HCT116 (cell line): ENCODE measurements around the gene CDK11B. TPM values are rescaled to one million over a fixed set of nuclear protein-coding genes. Genes with fewer than 3 reads are reported as not detected.

Source experiments
- ATAC-seq: fragments of 200-7000 bp; cut with Tn5 transposase; 2 replicates; pipeline ENCODE4 v1.9.1; 2020; ENCODE audit warnings: mild to moderate bottlenecking, moderate library complexity
- BruUV-seq: library from RNA; stranded (reverse); fragments of 400-500 nt; replicated peaks from 2 replicates; lab custom pipeline; 2021; lab: Mats Ljungman, UMichigan
- CTCF ChIA-PET: fragments of 300-600 bp; sonication (Branson Sonifier 250); formaldehyde crosslinking; loops from one replicate; lab custom pipeline; 2021; ENCODE audit warnings: antibody characterized with exemption; lab: Charles Lee
- POLR2A ChIA-PET: fragments of 300-600, 350-600 bp; sonication (Branson Sonifier 250); formaldehyde crosslinking; loops from one replicate; lab custom pipeline; 2021; ENCODE audit warnings: antibody characterized with exemption; lab: Charles Lee
- RAD21 ChIA-PET, 2 experiments: fragments of 300-600 bp; sonication (Branson Sonifier 250); formaldehyde crosslinking; loops; one replicate each; lab custom pipeline; 2023; ENCODE audit warnings: low total read pairs in 2 of 2; ENCODE audit not compliant: uncharacterized antibody in 2 of 2, unreplicated experiment in 2 of 2, low non-redundant PET in 1 of 2; lab: Charles Lee
- DNase-seq: peaks from one replicate; pipeline ENCODE4 v3.0.0-alpha.2; 2010; ENCODE audit warnings: low read depth, low spot score
- H2AFZ ChIP-seq: fragments of 200-600 bp; shearing (Covaris generic), sonication (generic); 2 replicates; pipeline ENCODE4 v1.6.1; 2017; ENCODE audit warnings: low read depth, mixed run types, mixed read lengths, antibody characterized with exemption, low read length; ENCODE audit not compliant: poor library complexity, severe bottlenecking
- H3K27ac ChIP-seq: 2 replicates; pipeline ENCODE4 v1.5.1; 2012; ENCODE audit warnings: low read depth, low read length
- H3K27me3 ChIP-seq: fragments of 200-600 bp; sonication (generic); 2 replicates; pipeline ENCODE4 v1.6.1; 2016; ENCODE audit warnings: mixed run types, low read length, mixed read lengths; ENCODE audit not compliant: insufficient read depth
- H3K36me3 ChIP-seq, 2 experiments: fragments of 200-500 bp in 1 of 2; fragments of 200-600 bp in 1 of 2; sonication (Bioruptor generic) in 1 of 2; sonication (generic) in 1 of 2; 2 replicates each; pipeline versions ENCODE4 v1.5.1 to v1.6.1; 2014 to 2016; ENCODE audit warnings: low read length in 2 of 2, inconsistent platforms in 1 of 2, mixed read lengths in 1 of 2, mixed run types in 1 of 2; ENCODE audit not compliant: insufficient read depth in 2 of 2, control insufficient read depth in 1 of 2
- H3K4me1 ChIP-seq, 2 experiments: fragments of 200-600 bp in 1 of 2; sonication (generic) in 1 of 2; 2 replicates each; pipeline versions ENCODE4 v1.5.1 to v1.6.1; 2012 to 2017; ENCODE audit warnings: low read length in 2 of 2, inconsistent platforms in 1 of 2, mild to moderate bottlenecking in 1 of 2, mixed read lengths in 1 of 2, mixed run types in 1 of 2, moderate library complexity in 1 of 2; ENCODE audit not compliant: insufficient read depth in 2 of 2, control insufficient read depth in 1 of 2
- H3K4me2 ChIP-seq: fragments of 200-600 bp; sonication (generic); 2 replicates; pipeline ENCODE4 v1.6.1; 2017; ENCODE audit warnings: mixed run types, low read length, mixed read lengths
- H3K4me3 ChIP-seq, 2 experiments: fragments of 200-600 bp in 1 of 2; sonication (generic) in 1 of 2; replicated peaks in 1 of 2; 2 replicates each; pipeline ENCODE4 v1.5.1; 2011 to 2016; ENCODE audit warnings: low read length in 2 of 2, control low read depth in 1 of 2, low read depth in 1 of 2, mild to moderate bottlenecking in 1 of 2, mixed read lengths in 1 of 2, mixed run types in 1 of 2
- H3K79me2 ChIP-seq: fragments of 200-600 bp; sonication (generic); 2 replicates; pipeline ENCODE4 v1.6.1; 2017; ENCODE audit warnings: mild to moderate bottlenecking, mixed run types, low read length, moderate library complexity, mixed read lengths; ENCODE audit not compliant: insufficient read depth
- H3K9ac ChIP-seq: fragments of 200-600 bp; sonication (generic); 2 replicates; pipeline ENCODE4 v1.6.1; 2016; ENCODE audit warnings: low read length, mixed read lengths
- H3K9me2 ChIP-seq: fragments of 200-600 bp; sonication (generic), shearing (Covaris generic); 2 replicates; pipeline ENCODE4 v1.6.1; 2017; ENCODE audit warnings: mixed run types, mild to moderate bottlenecking, moderate library complexity; ENCODE audit not compliant: insufficient read depth
- H3K9me3 ChIP-seq, 2 experiments: fragments of 200-500 bp in 1 of 2; fragments of 200-600 bp in 1 of 2; sonication (Bioruptor generic) in 1 of 2; sonication (generic) in 1 of 2; 2 replicates each; pipeline ENCODE4 v1.6.1; 2014 to 2017; ENCODE audit warnings: low read length in 2 of 2, mixed read lengths in 2 of 2, inconsistent platforms in 1 of 2, low read depth in 1 of 2, mild to moderate bottlenecking in 1 of 2, mixed run types in 1 of 2, moderate library complexity in 1 of 2; ENCODE audit not compliant: control insufficient read depth in 1 of 2, insufficient read depth in 1 of 2
- H4K20me1 ChIP-seq: fragments of 200-600 bp; sonication (generic), shearing (Covaris generic); 2 replicates; pipeline ENCODE4 v1.6.1; 2017; ENCODE audit warnings: mixed run types, mild to moderate bottlenecking, moderate library complexity; ENCODE audit not compliant: insufficient read depth
- CBX3 ChIP-seq: IDR thresholded peaks from 2 replicates; pipeline ENCODE4 v1.6.1; 2012; ENCODE audit warnings: low read depth
- EGR1 ChIP-seq: IDR thresholded peaks from 2 replicates; pipeline ENCODE4 v1.6.1; 2012; ENCODE audit warnings: low read depth
- EZH2 ChIP-seq: fragments of 200-600 bp; sonication (generic); IDR thresholded peaks from 2 replicates; pipeline ENCODE4 v1.6.1; 2017; ENCODE audit warnings: antibody characterized with exemption, mixed run types
- SIN3A ChIP-seq: IDR thresholded peaks from 2 replicates; pipeline ENCODE4 v1.6.1; 2012; ENCODE audit warnings: low read depth
- YY1 ChIP-seq: IDR thresholded peaks from 2 replicates; pipeline ENCODE4 v1.6.1; 2011; ENCODE audit warnings: low read length, low read depth, moderate library complexity, mild to moderate bottlenecking; ENCODE audit not compliant: insufficient replicate concordance; ENCODE audit errors: extremely low read depth
- intact Hi-C: fragments of 100-400 bp; cut with micrococcal nuclease; formaldehyde crosslinking; loops from 2 replicates; pipeline ENCODE4 v1.10.0; 2022
- total RNA-seq: library from RNA; stranded (reverse); gene quantifications from one replicate; pipeline ENCODE4 v1.2.1, GENCODE V29; 2021; ENCODE audit not compliant: unreplicated experiment
- TF ChIP-seq, protein P1 (sequence below), 3 experiments: fragments of 200-600 bp in 1 of 3; sonication (generic) in 1 of 3; IDR thresholded peaks in 2 of 3; conservative IDR thresholded peaks in 1 of 3; 2 replicates each; pipeline ENCODE4 v1.5.1; 2012 to 2017; ENCODE audit warnings: low read depth in 2 of 3, low read length in 2 of 3, antibody characterized with exemption in 1 of 3, borderline replicate concordance in 1 of 3, control low read depth in 1 of 3, mild to moderate bottlenecking in 1 of 3, mixed read lengths in 1 of 3, mixed run types in 1 of 3, moderate library complexity in 1 of 3; ENCODE audit not compliant: insufficient read depth in 1 of 3
- TF ChIP-seq, protein P2 (sequence below): IDR thresholded peaks from 2 replicates; pipeline ENCODE4 v1.6.1; 2011; ENCODE audit warnings: mild to moderate bottlenecking, low read length, moderate library complexity; ENCODE audit not compliant: insufficient replicate concordance; ENCODE audit errors: extremely low read depth
- TF ChIP-seq, protein P3 (sequence below): IDR thresholded peaks from 2 replicates; pipeline ENCODE4 v1.6.1; 2012

The CDK11B gene
- total RNA-seq, 1 experiment from 2014 or later, result 31.5 TPM

DNA sequence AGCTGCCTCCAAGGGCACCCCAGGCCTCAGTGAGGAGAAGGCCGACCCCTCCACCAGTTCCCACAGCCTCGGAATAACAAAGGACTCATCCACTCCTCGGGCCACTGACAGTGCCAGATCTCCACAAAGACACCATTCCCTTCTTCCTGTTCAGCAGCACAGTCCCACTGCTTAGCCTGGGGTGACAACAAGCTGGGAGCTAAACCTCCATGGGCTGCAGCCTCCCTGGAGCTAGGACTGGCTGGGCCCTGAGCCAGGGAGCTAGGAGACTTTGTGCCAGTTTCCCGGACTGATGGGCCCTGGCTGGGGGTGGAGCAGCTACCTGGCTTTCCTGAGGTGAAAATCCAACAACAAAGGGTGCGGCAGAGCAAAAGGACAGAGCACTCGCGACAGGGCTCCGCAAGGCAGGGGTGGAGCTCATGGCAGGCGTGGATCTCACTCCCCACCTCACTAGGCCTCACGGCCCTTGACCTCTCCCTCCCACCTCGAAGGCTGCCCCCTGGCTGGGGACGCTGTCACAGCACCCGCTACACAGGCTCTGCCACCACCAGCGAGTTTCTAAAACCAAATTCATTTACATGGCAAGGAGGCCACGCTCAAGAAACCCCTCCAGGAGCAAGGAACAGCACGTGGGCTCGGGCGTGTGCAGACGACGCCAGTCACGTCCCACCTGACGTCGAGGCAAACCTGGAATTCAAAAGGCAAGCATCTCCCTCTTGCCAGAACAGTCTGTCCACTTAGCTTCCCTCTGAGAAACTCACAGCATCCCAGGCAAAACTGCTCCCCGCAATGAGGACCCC, 20.0 kb upstream of the CDK11B start:
- Histone ChIP-seq H3K4me1 (peaks cover 0 to 7% of the 10 kb centered on the region in 2 experiments; a peak in 1 of 4 replicates), H3K27me3 (no peaks in the 10 kb centered on the region), H3K4me3 (no peak overlapping the region), H3K9me3 (no peaks in the 10 kb centered on the region), H3K9ac (no peak overlapping the region)
- POLR2A ChIA-PET, result no interaction called here
- intact Hi-C loops, result no loop called here
- no TSS peak for BruUV-seq
- TF ChIP-seq YY1 (no peak), EZH2 (no peak), SIN3A (no peak), EGR1 (no peak), CBX3 (no peak)
- TF ChIP-seq, protein P1, sequence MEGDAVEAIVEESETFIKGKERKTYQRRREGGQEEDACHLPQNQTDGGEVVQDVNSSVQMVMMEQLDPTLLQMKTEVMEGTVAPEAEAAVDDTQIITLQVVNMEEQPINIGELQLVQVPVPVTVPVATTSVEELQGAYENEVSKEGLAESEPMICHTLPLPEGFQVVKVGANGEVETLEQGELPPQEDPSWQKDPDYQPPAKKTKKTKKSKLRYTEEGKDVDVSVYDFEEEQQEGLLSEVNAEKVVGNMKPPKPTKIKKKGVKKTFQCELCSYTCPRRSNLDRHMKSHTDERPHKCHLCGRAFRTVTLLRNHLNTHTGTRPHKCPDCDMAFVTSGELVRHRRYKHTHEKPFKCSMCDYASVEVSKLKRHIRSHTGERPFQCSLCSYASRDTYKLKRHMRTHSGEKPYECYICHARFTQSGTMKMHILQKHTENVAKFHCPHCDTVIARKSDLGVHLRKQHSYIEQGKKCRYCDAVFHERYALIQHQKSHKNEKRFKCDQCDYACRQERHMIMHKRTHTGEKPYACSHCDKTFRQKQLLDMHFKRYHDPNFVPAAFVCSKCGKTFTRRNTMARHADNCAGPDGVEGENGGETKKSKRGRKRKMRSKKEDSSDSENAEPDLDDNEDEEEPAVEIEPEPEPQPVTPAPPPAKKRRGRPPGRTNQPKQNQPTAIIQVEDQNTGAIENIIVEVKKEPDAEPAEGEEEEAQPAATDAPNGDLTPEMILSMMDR (IDR thresholded peaks at IDR 0.05 in 2 of 3, conservative IDR thresholded peaks at IDR 0.05 in 1 of 3; ENCODE audit: borderline replicate concordance in 1 of 3, insufficient read depth in 1 of 3, low read depth in 2 of 3, low read length in 2 of 3), result peak in 2 of 3 experiments; percentile 42 to 53; a peak in 4 of 6 replicates
- TF ChIP-seq, protein P2, sequence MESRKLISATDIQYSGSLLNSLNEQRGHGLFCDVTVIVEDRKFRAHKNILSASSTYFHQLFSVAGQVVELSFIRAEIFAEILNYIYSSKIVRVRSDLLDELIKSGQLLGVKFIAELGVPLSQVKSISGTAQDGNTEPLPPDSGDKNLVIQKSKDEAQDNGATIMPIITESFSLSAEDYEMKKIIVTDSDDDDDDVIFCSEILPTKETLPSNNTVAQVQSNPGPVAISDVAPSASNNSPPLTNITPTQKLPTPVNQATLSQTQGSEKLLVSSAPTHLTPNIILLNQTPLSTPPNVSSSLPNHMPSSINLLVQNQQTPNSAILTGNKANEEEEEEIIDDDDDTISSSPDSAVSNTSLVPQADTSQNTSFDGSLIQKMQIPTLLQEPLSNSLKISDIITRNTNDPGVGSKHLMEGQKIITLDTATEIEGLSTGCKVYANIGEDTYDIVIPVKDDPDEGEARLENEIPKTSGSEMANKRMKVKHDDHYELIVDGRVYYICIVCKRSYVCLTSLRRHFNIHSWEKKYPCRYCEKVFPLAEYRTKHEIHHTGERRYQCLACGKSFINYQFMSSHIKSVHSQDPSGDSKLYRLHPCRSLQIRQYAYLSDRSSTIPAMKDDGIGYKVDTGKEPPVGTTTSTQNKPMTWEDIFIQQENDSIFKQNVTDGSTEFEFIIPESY, result no peak
- TF ChIP-seq, protein P3, sequence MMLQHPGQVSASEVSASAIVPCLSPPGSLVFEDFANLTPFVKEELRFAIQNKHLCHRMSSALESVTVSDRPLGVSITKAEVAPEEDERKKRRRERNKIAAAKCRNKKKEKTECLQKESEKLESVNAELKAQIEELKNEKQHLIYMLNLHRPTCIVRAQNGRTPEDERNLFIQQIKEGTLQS, result no peak
- TF ChIP-seq, all 23 proteins: peak for 1
- CTCF ChIA-PET, result no interaction called here
- RAD21 ChIA-PET, result no interaction called here
- no peak overlapping the region for H2AFZ ChIP-seq
- ATAC-seq (peak; percentile 75), DNase-seq (no peak)
- no peak overlapping the region for H3K4me2 ChIP-seq
- H3K36me3 ChIP-seq, result no peaks in the 10 kb centered on the region
- H3K79me2 ChIP-seq, result 0 out of 2 replicates have a peak, but pooled peaks cover 3% of the 10 kb centered on the region
- no peaks in the 10 kb centered on the region for H3K9me2 ChIP-seq
- H4K20me1 ChIP-seq, result no peaks in the 10 kb centered on the region
- 0 out of 2 replicates have a peak overlapping the region, but pooled peaks have one; percentile 15 for H3K27ac ChIP-seq
